ACC112 (cell line): ENCODE measurements around the gene DLGAP3.

Experiments
- H2AFZ ChIP-seq: fragments of 200-600 bp; sonication (generic); one replicate; pipeline ENCODE4 v1.6.0; 2017; ENCODE audit warnings: antibody characterized with exemption, low read length; ENCODE audit not compliant: unreplicated experiment
- H3K27ac ChIP-seq: fragments of 200-600 bp; sonication (generic); 2 replicates; pipeline ENCODE4 v1.5.1; 2014; ENCODE audit warnings: low read depth, mild to moderate bottlenecking, antibody characterized with exemption, low read length, moderate library complexity
- H3K27me3 ChIP-seq: fragments of 200-600 bp; sonication (generic); 2 replicates; pipeline ENCODE4 v1.6.1; 2014; ENCODE audit warnings: mild to moderate bottlenecking, antibody characterized with exemption, low read length, moderate library complexity, mixed read lengths; ENCODE audit not compliant: insufficient read depth
- H3K36me3 ChIP-seq: fragments of 200-600 bp; sonication (generic); 2 replicates; pipeline ENCODE4 v1.6.1; 2016; ENCODE audit warnings: mild to moderate bottlenecking, antibody characterized with exemption, low read length, moderate library complexity, mixed read lengths; ENCODE audit not compliant: insufficient read depth
- H3K4me1 ChIP-seq: fragments of 200-600 bp; sonication (generic); one replicate; pipeline ENCODE4 v1.6.1; 2016; ENCODE audit warnings: low read length, mixed read lengths; ENCODE audit not compliant: insufficient read depth, unreplicated experiment, control insufficient read depth
- H3K4me3 ChIP-seq: fragments of 200-600 bp; sonication (generic); 2 replicates; pipeline ENCODE4 v1.5.1; 2014; ENCODE audit warnings: mild to moderate bottlenecking, low read depth, low read length
- H3K79me2 ChIP-seq: fragments of 200-600 bp; sonication (generic); one replicate; pipeline ENCODE4 v1.6.0; 2016; ENCODE audit warnings: low read length; ENCODE audit not compliant: control insufficient read depth, unreplicated experiment, insufficient read depth

Gene DLGAP3

DNA sequence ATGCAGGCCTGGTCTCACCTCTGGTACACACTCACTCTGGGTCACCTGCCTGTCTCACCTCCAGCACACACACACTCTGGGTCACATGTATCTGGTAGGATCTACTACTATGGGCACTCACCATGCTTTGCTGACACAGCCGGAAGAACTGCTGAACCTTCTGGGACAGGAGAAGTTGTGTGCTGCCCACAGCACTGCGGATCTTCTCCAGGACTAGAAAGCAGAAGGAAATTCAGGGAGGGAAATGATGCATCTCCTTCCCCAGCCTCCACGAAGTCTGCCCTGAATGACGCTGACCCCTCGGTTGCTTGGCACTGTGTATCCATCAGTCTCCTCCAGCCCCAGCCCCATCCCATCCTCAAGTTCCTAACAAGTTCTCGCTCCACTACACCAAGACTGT is 62.0 kb downstream of the DLGAP3 start:
- no peaks in the 10 kb centered on the region for H3K36me3 ChIP-seq
- H3K4me3 ChIP-seq, result no peak overlapping the region
- no peaks in the 10 kb centered on the region for H3K4me1 ChIP-seq
- H2AFZ ChIP-seq, result no peak overlapping the region
- H3K27me3 ChIP-seq, result peaks cover 42% of the 10 kb centered on the region
- H3K27ac ChIP-seq, result no peak overlapping the region
- no peaks in the 10 kb centered on the region for H3K79me2 ChIP-seq

DNA sequence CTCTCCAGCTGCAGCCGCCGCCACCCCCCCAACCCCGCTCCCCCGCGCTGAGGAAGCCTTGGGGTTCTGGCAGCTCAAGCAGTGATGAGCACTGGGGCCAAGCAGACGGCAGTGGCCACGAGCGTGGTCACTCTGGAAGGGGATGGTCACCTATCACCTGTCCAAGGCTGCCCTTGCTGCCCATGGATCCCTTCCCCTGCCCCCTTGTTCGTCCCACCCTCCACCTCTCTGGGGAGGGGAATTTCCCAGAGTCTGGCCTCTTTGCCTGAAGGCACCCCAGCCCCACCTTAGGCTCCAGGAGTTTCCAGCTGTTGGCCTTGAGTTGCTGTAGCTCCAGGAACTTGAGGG is 62.7 kb downstream of the DLGAP3 start:
- no peaks in the 10 kb centered on the region for H3K79me2 ChIP-seq
- H3K4me1 ChIP-seq, result no peaks in the 10 kb centered on the region
- H3K27ac ChIP-seq, result no peak overlapping the region
- peaks cover 35% of the 10 kb centered on the region for H3K27me3 ChIP-seq
- H2AFZ ChIP-seq, result no peak overlapping the region
- H3K4me3 ChIP-seq, result peak overlapping the region; percentile 85
- no peaks in the 10 kb centered on the region for H3K36me3 ChIP-seq

DNA sequence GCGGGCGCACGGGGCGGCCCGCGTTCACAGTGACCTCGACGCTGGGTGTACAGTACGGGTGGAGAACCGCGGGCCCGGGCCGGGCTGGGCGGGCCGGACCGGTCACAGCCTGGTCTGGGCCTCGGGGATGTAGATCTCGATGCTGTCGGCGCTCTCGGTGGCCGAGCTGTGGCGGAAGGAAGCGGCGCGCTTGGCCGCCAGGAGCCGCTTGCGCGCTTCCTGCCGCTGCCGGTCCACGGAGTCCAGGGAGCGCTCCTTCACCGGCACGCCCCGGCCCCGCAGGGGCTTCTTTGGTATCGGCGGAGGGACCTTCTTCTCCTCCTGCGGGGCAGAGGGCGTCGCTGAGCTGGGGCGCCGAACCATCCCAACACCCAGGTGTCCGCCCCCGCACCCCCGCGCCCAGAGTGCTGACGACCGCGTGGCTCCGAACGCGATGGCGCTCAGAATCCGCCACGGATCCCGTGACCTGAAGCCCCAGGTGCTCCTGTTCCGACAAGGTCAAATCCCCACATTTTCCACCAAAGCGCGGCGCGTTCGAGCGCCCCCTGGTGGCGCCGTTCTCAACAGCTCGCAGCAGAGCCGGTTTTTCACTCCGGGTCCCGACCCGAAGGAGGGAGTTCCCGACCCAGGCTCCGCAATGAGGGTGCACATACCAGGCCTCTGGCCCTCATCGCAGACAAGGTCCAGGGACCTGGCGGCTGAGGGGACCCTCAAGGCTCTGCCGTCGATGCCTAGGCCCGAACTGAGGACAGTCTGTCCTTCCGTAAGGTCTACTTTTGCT is 63.3 kb downstream of the DLGAP3 start:
- H3K79me2 ChIP-seq, result no peaks in the 10 kb centered on the region
- no peaks in the 10 kb centered on the region for H3K36me3 ChIP-seq
- peaks cover 30% of the 10 kb centered on the region for H3K27me3 ChIP-seq
- no peaks in the 10 kb centered on the region for H3K4me1 ChIP-seq
- peak overlapping the region; percentile 85 for H3K4me3 ChIP-seq
- peak overlapping the region; percentile 95 for H2AFZ ChIP-seq
- no peak overlapping the region for H3K27ac ChIP-seq

DNA sequence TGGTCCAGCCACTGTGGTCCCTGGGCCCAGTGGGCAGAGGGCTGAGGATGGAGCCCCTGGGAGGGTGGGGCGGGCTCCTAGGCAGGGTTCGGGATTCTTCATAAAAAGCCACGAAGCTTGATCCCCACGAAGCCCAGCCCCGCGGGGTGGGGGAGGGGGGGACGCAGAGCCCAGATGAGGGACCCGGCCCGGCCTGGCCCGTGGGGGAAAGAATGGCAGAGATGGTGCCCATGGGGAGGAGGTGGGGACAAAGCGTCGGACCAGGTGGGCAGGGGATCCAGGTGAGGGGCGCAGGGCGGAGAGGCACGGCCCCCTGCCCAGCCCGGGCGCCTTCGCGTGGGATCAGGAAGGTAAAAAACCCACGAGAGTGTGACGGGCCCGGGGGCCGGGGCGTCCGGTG is 63.9 kb downstream of the DLGAP3 start:
- Histone ChIP-seq H3K36me3 (no peaks in the 10 kb centered on the region), H3K79me2 (no peaks in the 10 kb centered on the region), H3K27me3 (peaks cover 26% of the 10 kb centered on the region), H3K27ac (no peak overlapping the region), H2AFZ (peak overlapping the region; percentile 95), H3K4me3 (peak overlapping the region; percentile 85), H3K4me1 (no peaks in the 10 kb centered on the region)

DNA sequence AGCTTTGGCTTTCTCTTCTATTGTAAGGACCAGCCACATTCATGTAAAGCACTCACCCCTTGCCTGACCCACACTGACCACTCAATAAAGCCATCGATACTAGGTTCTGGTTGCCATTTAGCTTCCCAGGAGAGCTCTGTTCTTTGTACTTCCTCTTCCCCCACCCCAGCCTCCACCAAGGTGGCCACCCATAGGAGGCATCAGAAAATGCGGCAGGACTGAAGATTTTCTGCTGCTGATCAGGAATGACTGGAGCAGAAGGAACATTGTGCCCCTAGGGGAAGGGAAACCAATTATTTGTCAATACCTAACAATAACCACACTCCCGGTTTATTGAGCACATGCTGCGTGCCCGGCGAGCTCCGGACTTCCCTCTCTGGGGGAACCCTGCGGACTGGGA is 64.7 kb downstream of the DLGAP3 start:
- Histone ChIP-seq H3K4me3 (no peak overlapping the region), H3K27ac (no peak overlapping the region), H3K79me2 (no peaks in the 10 kb centered on the region), H3K27me3 (peaks cover 22% of the 10 kb centered on the region), H3K36me3 (no peaks in the 10 kb centered on the region), H2AFZ (no peak overlapping the region), H3K4me1 (no peaks in the 10 kb centered on the region)

DNA sequence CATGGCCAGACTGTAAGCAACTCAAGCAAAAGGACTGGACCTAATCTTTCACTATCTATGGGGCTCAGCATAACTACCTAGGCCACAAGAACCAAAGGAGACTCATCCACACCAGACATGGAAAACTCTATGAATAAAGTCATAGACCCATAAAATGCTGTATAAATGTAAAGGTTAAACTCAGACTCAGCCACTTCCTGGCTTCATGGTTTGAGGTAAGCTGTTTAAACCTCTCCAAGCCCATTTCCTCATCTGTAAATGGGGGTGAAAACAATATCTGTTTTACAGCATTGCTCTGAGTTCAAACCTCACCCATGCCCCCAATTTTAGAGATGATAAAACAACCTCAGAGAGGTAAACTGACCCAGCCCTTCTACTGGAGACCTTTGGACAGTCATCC is 65.9 kb downstream of the DLGAP3 start:
- Histone ChIP-seq H3K79me2 (peaks cover 11% of the 10 kb centered on the region), H3K27ac (no peak overlapping the region), H3K4me1 (peaks cover 3% of the 10 kb centered on the region), H3K36me3 (no peaks in the 10 kb centered on the region), H2AFZ (no peak overlapping the region), H3K4me3 (no peak overlapping the region), H3K27me3 (peaks cover 22% of the 10 kb centered on the region)

DNA sequence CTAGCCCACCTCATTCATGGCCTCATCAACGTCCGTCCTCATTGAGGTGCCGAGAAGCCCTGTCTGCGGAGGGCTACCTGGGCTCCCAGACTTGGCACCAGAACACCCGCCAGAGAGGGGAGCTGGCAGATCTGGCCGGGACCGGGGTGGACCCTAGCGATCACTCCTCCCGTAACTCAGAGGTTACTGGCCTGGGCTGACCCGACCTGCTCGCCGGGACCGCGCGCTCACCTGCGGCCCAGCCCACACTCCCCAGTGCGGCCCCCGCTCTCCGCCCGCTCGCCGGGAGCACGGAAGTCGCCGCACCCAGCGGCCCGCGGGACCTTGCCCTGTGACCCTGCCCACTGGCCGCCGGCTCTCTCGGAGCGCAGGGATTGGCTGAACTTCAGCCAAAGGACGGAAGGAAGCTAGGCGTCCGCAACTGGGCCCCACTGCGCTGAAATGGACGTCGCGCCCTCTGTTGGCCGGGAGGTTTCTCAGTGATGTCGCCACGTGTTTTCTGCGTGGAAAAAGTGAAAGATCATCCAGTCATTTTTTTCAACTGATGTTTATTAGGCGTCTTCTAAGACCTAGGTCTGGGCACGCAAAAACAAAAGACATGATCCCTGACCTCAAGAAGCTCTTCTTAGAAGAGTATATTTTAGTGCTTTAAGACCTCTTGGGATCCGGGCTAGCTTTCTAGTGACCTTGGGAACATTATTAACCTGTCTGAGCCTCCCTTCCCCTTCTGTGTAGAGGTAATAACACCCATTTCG is 69.8 kb downstream of the DLGAP3 start, which contains the start of gene SMIM12:
Gene SMIM12, minus strand, starts transcription at position 304 of the 755 bp plus-strand sequence. CDS start 3,772 bp downstream, outside the sequence.
- Histone ChIP-seq H3K27ac (peak within 1 kb of the TSS; percentile 63), H3K4me3 (peak within 1 kb of the TSS; percentile 94), H3K79me2 (peaks cover 35% of the 10 kb centered on the region), H3K27me3 (peaks cover 4% of the 10 kb centered on the region; the same call in 1 of the 2 replicates), H2AFZ (peak within 1 kb of the TSS; percentile 97), H3K4me1 (peaks cover 15% of the 10 kb centered on the region), H3K36me3 (0 out of 2 replicates have a peak, but pooled peaks cover 4% of the 10 kb centered on the region)

DNA sequence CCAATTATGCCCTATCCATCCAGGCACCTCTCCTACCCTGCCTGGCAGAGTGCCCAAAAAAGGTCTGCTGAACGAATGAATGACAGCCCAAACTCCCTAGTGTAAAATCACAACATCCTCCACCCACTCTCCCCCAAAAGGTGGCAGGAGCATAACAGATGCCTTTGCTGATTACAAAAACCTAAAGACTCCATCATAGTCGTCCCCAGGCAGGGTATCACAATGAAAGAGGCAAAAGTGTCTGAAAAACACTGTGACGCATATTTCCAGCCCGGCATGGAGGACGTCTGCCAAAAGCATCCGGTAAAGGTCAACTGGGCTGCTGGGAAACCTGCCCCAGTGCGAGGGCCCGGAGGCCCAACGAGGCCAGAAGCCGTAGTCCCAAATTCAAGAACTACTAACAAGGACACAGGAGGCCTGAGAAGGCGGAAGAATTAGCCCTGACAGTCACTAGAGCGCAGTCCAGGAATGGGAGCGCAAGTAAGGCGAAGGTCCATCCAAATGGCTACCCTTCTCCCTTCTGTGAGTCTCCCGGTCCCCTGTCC is 70.5 kb downstream of the DLGAP3 start:
- Histone ChIP-seq H3K4me1 (peaks cover 15% of the 10 kb centered on the region), H3K36me3 (0 out of 2 replicates have a peak, but pooled peaks cover 4% of the 10 kb centered on the region), H3K4me3 (peak overlapping the region; percentile 94), H2AFZ (peak overlapping the region; percentile 84), H3K79me2 (peaks cover 35% of the 10 kb centered on the region), H3K27ac (peak overlapping the region; percentile 63), H3K27me3 (no peaks in the 10 kb centered on the region)

DNA sequence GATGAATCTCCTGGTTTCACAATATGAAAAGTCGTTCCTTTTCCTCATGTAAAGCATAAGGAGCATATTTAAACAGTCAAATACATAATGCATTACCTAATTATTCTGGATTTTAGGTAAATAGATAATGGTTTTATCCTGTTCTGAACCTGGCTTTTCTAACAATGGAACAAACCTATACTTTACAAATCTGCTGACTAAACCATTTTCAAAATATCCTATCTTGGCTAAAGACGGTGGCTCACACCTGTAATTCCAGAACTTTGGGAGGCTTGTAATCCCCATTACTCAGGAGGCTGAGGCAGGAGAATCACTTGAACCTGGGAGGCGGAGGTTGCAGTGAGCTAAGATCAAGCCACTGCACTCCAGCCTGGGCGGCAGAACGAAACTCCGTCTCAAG is 72.8 kb downstream of the DLGAP3 start:
- H3K79me2 ChIP-seq, result peaks cover 36% of the 10 kb centered on the region
- H3K27me3 ChIP-seq, result no peaks in the 10 kb centered on the region
- H3K4me3 ChIP-seq, result no peak overlapping the region
- 0 out of 2 replicates have a peak, but pooled peaks cover 4% of the 10 kb centered on the region for H3K36me3 ChIP-seq
- no peak overlapping the region for H3K27ac ChIP-seq
- peaks cover 18% of the 10 kb centered on the region for H3K4me1 ChIP-seq
- H2AFZ ChIP-seq, result no peak overlapping the region

DNA sequence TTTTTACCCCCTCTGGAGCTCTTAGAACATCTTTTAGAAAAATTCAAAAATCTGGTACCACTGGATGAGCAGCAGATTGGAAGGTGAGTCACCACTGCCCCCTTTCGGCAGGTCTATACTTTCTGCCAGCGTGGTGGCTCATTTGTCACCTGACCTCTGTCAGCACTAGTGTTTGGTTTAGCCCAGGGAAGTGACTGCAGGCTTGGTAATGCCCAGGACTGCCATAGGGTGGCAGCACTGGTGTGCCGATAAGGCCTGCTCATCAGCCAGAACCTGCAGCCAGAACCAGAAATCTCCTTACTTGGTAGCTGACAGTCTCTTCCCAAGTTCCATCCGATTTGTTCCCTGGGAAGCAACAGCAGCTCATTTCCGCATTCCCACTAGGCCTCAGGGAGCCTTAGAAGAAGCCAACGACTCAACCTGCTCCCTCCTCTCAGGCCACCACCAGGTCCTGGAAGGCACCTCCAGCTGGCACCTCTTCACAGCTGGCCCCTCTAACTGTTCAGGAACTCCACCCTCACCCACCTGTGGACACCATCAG is 76.7 kb downstream of the DLGAP3 start:
- H3K4me1 ChIP-seq, result peaks cover 12% of the 10 kb centered on the region
- H3K36me3 ChIP-seq, result peaks cover 4% of the 10 kb centered on the region; the same call in 1 of the 2 replicates
- no peak overlapping the region for H3K4me3 ChIP-seq
- no peaks in the 10 kb centered on the region for H3K27me3 ChIP-seq
- H2AFZ ChIP-seq, result no peak overlapping the region
- H3K27ac ChIP-seq, result no peak overlapping the region
- peaks cover 25% of the 10 kb centered on the region for H3K79me2 ChIP-seq
